Hepatocyte (in vitro differentiated cells): ENCODE measurements around the gene TRPM3.

Experiments
- EZH2 ChIP-seq: fragments of 200-600 bp; sonication (generic); IDR thresholded peaks from 2 replicates; pipeline ENCODE4 v1.6.1; 2016; ENCODE audit warnings: antibody characterized with exemption, mild to moderate bottlenecking, borderline replicate concordance
- EZH2phosphoT487 ChIP-seq: fragments of 200-600 bp; sonication (generic); IDR thresholded peaks from one replicate; pipeline ENCODE4 v1.6.1; 2018; ENCODE audit warnings: antibody characterized with exemption, mild to moderate bottlenecking, low read depth, moderate library complexity; ENCODE audit not compliant: unreplicated experiment, severe bottlenecking
- TF ChIP-seq, protein P1 (sequence below): fragments of 200-600 bp; sonication (generic); IDR thresholded peaks from 2 replicates; pipeline ENCODE4 v1.5.1; 2016; ENCODE audit warnings: antibody characterized with exemption, mild to moderate bottlenecking; ENCODE audit not compliant: poor library complexity

DNA sequence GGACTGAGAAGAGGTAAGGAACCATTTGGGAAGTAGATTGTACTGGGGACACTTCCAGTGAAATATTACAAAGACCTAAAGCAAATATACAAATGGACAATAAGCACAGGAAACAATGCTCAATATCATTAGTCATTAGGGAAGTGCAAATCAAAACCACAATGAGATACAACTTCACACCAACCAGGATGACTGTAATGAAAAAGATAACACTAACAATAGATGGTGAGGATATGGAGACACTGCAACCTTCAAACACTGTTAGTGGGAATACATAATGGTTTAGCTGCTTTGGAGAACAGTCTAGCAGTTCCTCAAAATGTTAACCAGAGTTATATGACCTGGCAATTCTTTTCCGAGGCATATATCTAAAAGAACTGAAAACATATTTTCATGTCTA lies 149.7 kb downstream of the TRPM3 start:
- TF ChIP-seq, protein P1, sequence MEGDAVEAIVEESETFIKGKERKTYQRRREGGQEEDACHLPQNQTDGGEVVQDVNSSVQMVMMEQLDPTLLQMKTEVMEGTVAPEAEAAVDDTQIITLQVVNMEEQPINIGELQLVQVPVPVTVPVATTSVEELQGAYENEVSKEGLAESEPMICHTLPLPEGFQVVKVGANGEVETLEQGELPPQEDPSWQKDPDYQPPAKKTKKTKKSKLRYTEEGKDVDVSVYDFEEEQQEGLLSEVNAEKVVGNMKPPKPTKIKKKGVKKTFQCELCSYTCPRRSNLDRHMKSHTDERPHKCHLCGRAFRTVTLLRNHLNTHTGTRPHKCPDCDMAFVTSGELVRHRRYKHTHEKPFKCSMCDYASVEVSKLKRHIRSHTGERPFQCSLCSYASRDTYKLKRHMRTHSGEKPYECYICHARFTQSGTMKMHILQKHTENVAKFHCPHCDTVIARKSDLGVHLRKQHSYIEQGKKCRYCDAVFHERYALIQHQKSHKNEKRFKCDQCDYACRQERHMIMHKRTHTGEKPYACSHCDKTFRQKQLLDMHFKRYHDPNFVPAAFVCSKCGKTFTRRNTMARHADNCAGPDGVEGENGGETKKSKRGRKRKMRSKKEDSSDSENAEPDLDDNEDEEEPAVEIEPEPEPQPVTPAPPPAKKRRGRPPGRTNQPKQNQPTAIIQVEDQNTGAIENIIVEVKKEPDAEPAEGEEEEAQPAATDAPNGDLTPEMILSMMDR: no peak
- TF ChIP-seq EZH2: no peak
- no peak for TF ChIP-seq EZH2phosphoT487
